Neutrophil (primary cell): Measurements from ENCODE around the gene TGIF2.

Experiments
- H3K27ac ChIP-seq: fragments of 200-600 bp; sonication (generic); 2 replicates; pipeline ENCODE4 v1.5.1; 2016; ENCODE audit warnings: mild to moderate bottlenecking, moderate library complexity
- H3K27me3 ChIP-seq: fragments of 200-600 bp; sonication (generic); 2 replicates; pipeline ENCODE4 v1.6.0; 2016; ENCODE audit warnings: mild to moderate bottlenecking
- H3K36me3 ChIP-seq: fragments of 200-600 bp; sonication (generic); 2 replicates; pipeline ENCODE4 v1.5.1; 2017
- H3K4me1 ChIP-seq, 2 experiments: fragments of 200-600 bp in 1 of 2; sonication (generic) in 1 of 2; 1 replicate in 1 of 2; 2 replicates in 1 of 2; pipeline versions ENCODE4 v1.5.1 to v1.6.1; 2013 to 2016; ENCODE audit warnings: low read depth in 1 of 2, low read length in 1 of 2, mild to moderate bottlenecking in 1 of 2, moderate library complexity in 1 of 2; ENCODE audit not compliant: control insufficient read depth in 1 of 2, insufficient read depth in 1 of 2
- H3K4me3 ChIP-seq, 2 experiments: fragments of 200-600 bp in 1 of 2; sonication (generic) in 1 of 2; 1 replicate in 1 of 2; 2 replicates in 1 of 2; pipeline ENCODE4 v1.5.1; 2013 to 2016; ENCODE audit warnings: low read depth in 1 of 2, low read length in 1 of 2, mild to moderate bottlenecking in 1 of 2, moderate library complexity in 1 of 2
- H3K9me3 ChIP-seq: fragments of 200-600 bp; sonication (generic); 2 replicates; pipeline ENCODE4 v1.5.1; 2016
- TF ChIP-seq, protein P1 (sequence below): fragments of 200-600 bp; sonication (generic); IDR thresholded peaks from 2 replicates; pipeline ENCODE4 v1.5.1; 2016; ENCODE audit warnings: antibody characterized with exemption

The TGIF2 gene

DNA sequence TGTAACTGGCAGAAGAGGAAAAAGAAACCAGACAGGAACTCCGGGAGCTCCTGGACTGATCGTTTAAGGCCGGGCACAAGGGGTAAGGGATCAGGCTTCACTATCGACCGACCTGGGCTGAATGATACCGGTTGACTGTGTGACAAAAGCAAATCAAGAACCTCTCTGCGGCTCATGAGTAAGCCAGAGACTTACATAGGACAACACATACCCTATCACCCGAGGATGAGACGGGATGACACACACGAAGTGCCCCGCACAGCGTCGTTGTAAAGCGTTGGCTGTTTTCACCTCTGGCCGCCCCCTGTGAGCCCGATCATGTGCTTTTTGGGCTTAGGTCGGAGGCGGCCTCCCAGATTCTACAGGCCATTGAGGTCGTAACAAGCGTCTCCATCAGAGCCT, 695 bp upstream of the TGIF2 start:
- peaks cover 16 to 17% of the 10 kb centered on the region in 2 experiments for H3K4me1 ChIP-seq
- H3K27me3 ChIP-seq, result peaks cover 60% of the 10 kb centered on the region
- peak overlapping the region; percentile 77 to 97 for H3K4me3 ChIP-seq
- no peaks in the 10 kb centered on the region for H3K9me3 ChIP-seq
- TF ChIP-seq, protein P1, sequence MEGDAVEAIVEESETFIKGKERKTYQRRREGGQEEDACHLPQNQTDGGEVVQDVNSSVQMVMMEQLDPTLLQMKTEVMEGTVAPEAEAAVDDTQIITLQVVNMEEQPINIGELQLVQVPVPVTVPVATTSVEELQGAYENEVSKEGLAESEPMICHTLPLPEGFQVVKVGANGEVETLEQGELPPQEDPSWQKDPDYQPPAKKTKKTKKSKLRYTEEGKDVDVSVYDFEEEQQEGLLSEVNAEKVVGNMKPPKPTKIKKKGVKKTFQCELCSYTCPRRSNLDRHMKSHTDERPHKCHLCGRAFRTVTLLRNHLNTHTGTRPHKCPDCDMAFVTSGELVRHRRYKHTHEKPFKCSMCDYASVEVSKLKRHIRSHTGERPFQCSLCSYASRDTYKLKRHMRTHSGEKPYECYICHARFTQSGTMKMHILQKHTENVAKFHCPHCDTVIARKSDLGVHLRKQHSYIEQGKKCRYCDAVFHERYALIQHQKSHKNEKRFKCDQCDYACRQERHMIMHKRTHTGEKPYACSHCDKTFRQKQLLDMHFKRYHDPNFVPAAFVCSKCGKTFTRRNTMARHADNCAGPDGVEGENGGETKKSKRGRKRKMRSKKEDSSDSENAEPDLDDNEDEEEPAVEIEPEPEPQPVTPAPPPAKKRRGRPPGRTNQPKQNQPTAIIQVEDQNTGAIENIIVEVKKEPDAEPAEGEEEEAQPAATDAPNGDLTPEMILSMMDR, result no peak
- no peaks in the 10 kb centered on the region for H3K36me3 ChIP-seq
- peak overlapping the region; percentile 74 for H3K27ac ChIP-seq

DNA sequence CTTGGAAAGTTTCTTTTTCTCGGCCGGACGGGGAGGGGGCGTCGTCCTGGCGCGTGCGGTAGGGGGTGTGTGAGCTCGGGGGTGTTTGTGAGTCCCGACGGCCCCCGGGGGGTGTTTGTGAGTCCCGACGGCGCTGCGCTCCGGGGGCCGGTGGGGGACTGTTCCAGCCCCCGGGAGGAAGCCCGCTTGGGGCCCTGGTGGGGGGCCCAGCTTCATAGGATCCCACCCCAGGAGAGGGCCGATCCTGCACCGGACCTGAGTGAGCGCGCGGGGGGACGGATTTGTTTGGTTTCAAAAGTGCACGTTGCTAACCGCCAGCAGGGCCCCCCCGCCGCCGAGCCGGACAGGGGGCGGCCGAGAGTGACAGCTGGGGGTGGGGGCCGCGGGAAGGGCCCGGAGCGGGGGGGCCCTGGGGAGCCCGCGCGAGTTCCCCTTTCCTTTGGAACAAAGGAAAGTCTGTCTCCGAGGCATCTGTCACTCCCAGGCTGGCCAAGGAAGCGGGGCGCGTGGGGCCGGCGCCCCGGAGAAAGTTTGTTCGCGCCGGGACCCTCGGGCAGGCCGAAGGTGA, 485 bp downstream of the TGIF2 start:
- no peaks in the 10 kb centered on the region for H3K9me3 ChIP-seq
- TF ChIP-seq, protein P1, result no peak
- peak overlapping the region; percentile 77 to 97 for H3K4me3 ChIP-seq
- peaks cover 16 to 17% of the 10 kb centered on the region in 2 experiments for H3K4me1 ChIP-seq
- peak overlapping the region; percentile 74 for H3K27ac ChIP-seq
- H3K36me3 ChIP-seq, result no peaks in the 10 kb centered on the region
- H3K27me3 ChIP-seq, result peaks cover 60% of the 10 kb centered on the region

DNA sequence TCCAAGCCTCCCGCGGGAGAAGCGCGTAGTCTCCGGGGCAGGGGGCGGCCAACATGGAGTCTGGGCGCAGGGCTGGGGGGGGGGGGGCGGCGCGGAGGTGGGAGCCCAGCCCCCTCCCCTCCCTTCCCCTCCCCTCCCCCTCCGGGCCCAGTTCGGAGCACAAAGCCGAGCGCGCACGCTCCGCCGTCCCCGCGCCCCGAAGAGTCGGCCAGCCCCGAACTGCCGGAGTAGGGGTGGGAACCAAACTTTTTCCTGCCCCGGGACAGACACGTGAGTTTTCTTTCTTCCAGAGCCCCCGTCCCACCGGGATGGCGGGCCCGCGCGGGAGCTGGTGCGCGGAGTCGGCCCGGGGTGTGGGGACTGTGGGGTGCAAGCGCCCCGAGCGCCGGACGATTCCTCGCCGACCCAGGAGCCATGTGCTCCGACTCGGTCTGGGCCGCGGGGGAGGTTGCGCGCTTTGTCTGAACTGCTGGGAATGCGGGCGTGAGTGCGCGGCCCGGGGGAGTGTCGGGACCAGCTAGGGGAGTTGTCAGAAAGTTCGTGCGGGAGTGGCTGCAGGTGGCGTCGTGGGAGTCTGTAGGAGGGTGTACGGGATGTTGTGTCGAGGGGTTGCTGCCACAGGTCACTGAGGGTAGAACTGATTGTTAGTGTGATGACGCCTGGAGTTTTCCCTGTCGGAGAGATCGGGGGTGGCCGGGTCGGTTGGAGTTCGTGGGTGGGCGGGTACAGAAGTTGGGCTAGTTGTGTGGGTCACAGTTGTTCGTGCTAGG, 1.2 kb downstream of the TGIF2 start:
- H3K9me3 ChIP-seq, result no peaks in the 10 kb centered on the region
- peaks cover 16 to 17% of the 10 kb centered on the region in 2 experiments for H3K4me1 ChIP-seq
- no peaks in the 10 kb centered on the region for H3K36me3 ChIP-seq
- H3K4me3 ChIP-seq, result peak overlapping the region; percentile 77 to 97
- peak overlapping the region; percentile 74 for H3K27ac ChIP-seq
- H3K27me3 ChIP-seq, result peaks cover 60% of the 10 kb centered on the region
- TF ChIP-seq, protein P1, result no peak

DNA sequence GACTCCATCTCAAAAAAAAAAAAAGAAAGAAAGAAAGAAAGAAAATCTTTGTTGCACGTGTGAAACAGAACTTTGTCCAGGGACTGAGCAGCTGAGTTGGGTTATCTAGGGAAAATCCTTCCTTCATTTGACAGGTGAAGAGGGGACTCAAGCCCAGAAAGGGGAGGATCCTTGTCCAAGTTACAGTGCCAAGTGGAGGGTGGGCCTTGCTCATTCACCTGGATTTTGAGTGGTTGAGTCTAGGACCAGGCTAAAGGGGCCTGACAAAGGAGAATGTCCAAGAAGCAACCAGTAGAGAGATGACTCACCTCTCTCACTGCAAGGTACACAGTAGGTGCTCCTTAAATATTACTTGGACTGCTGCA, 2.7 kb downstream of the TGIF2 start:
- Histone ChIP-seq H3K4me1 (peaks cover 16 to 17% of the 10 kb centered on the region in 2 experiments), H3K9me3 (no peaks in the 10 kb centered on the region), H3K27ac (no peak overlapping the region), H3K4me3 (no peak overlapping the region), H3K36me3 (peaks cover 2% of the 10 kb centered on the region), H3K27me3 (peaks cover 47% of the 10 kb centered on the region)
- TF ChIP-seq, protein P1, result no peak

DNA sequence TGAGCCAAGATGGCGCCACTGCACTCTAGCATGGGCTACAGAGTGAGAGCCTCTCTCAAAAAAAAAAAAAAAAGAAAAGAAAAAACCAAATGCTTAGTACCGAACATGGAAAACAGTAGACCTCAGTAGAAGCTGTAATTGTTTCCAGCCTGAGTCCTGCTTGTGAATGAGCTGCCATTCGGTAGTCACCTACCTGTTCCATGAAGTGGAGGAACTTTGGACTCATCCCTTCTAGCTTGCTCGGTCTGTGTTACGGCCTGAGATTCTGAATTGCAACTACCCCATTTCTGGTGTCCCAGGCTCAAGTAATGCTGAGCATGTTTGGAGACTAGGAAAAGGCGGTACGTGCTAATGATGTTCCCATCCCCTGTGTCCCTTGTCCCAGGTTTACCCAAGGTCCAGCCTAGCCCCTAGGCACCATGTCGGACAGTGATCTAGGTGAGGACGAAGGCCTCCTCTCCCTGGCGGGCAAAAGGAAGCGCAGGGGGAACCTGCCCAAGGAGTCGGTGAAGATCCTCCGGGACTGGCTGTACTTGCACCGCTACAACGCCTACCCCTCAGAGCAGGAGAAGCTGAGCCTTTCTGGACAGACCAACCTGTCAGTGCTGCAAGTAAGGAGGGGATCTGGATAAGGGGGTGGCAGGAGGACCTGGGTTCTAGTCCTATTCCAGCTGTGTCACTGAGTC, 5.1 kb downstream of the TGIF2 start:
- H3K27me3 ChIP-seq, result peaks cover 23% of the 10 kb centered on the region
- TF ChIP-seq, protein P1, result no peak
- no peaks in the 10 kb centered on the region for H3K9me3 ChIP-seq
- no peak overlapping the region for H3K27ac ChIP-seq
- H3K36me3 ChIP-seq, result peaks cover 5% of the 10 kb centered on the region
- H3K4me1 ChIP-seq, result peaks cover 8 to 11% of the 10 kb centered on the region in 2 experiments
- no peak overlapping the region for H3K4me3 ChIP-seq
